Measurements from ENCODE around the gene ZNRF2.

GRCh38 chr7:30274641-30275040, 9.8 kb upstream of the ZNRF2 start:
- no peak for TF ChIP-seq CTCF (IDR thresholded peaks at IDR 0.05; ENCODE audit: insufficient read depth, low read length, poor library complexity, severe bottlenecking)
- TF ChIP-seq EZH2phosphoT487 (conservative IDR thresholded peaks at IDR 0.05; ENCODE audit: low read length): no peak

Data from SU-DHL-6 (cell line).